ENCODE data around the gene LTBP2. TPM values are rescaled to one million over a fixed set of nuclear protein-coding genes. Genes with fewer than 3 reads are reported as not detected.

Gene LTBP2
- total and polyA plus RNA-seq, 2 of the 13 experiments (the other 11 are each of a cell fraction or from before 2014, with no cell fraction given): 0.20 to 0.41 TPM

DNA sequence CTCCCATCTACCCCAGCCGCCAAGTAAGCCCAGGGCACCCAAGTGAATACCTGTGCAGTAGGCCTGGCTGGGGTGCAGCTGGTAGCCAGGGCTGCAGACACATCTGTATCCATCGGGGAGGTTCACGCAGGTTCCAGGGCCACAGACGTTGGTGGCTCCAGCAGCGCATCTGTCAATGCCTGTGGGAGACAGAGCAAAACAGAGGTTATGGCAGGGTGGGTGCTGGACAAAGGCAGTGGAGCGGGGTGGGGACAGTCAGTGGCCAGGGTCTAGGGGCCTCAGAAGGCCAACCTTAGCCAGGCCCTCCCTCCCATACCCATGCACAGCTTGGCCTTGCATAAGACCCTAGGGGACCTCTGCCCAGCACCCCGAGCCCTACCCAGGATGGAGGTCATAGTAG, 89.3 kb downstream of the LTBP2 start:
- no peaks in the 10 kb centered on the region for H3K79me2 ChIP-seq (ENCODE audit: insufficient read depth, low read length)
- H3K4me2 ChIP-seq (ENCODE audit: low read depth, low read length): no peak overlapping the region
- H3K4me1 ChIP-seq (ENCODE audit: insufficient read depth, low read length): no peaks in the 10 kb centered on the region
- ATAC-seq (no peak), DNase-seq (ENCODE audit: low spot score) (no peak), FAIRE-seq (no peak)
- TF ChIP-seq NFKBIZ (CRISPR knock-in tag; IDR thresholded peaks at IDR 0.05): no peak
- TF ChIP-seq THAP11 (CRISPR knock-in tag; IDR thresholded peaks at IDR 0.05): no peak
- no peaks in the 10 kb centered on the region for H3K36me3 ChIP-seq (replicated peaks in 1 of 2; ENCODE audit: control insufficient read depth in 1 of 2, insufficient read depth in 2 of 2, low read length in 2 of 2)
- POLR2A ChIA-PET: no interaction called here
- in situ Hi-C loops (cut with HindIII; ENCODE audit: extremely low pct_ligation_motif_present, low pct_unique_long_range_greater_than_20kb) (no loop called here), intact Hi-C loops (cut with micrococcal nuclease; ENCODE audit: unreplicated experiment) (no loop called here)
- no peaks in the 10 kb centered on the region for H4K20me1 ChIP-seq (ENCODE audit: insufficient read depth, low read length)
- H3K9me3 ChIP-seq (ENCODE audit: low read length): no peaks in the 10 kb centered on the region
- no TSS peak for BruUV-seq (replicated peaks)
- no peak overlapping the region for H3K27ac ChIP-seq (ENCODE audit: extremely low read length, insufficient read depth, low read length)
- H3K9ac ChIP-seq (ENCODE audit: insufficient read depth, low read depth, low read length): no peak overlapping the region
- CTCF ChIA-PET (ENCODE audit: low intra/inter-chr PET ratio, low total read pairs): no interaction called here
- 53% methylated on average over 6 of the region's 7 CpGs for WGBS (ENCODE audit: low lambda C conversion rate)
- H3K27me3 ChIP-seq (ENCODE audit: control insufficient read depth in 1 of 2, insufficient read depth in 2 of 2, low read length in 2 of 2): peaks cover 2 to 33% of the 10 kb centered on the region in 2 experiments; a peak in 3 of 5 replicates
- no peak overlapping the region for H2AFZ ChIP-seq (ENCODE audit: low read length)
- no peak overlapping the region for H3K4me3 ChIP-seq (replicated peaks in 1 of 3; ENCODE audit: insufficient read depth in 1 of 3, low read depth in 2 of 3, low read length in 3 of 3)

DNA sequence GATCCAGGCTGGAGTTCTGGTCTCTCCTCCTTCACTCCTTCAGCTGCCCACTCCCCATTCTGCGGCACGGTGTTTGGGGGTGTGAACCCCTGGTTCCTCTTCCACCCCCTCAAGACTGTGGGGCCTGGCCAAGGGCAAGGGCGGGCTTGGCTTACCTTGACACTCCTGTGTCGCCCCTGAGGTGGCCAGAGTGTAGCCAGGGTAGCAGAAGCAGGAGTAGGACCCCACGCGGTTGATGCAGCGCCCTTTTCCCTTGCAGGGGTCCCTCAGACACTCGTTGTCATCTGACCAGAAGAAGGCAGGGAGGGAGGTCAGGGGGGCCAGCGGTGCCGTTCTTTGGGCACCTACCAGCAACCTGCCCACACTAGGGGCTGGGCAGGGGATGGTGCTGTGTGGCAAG, 90.3 kb downstream of the LTBP2 start:
- H3K79me2 ChIP-seq (ENCODE audit: insufficient read depth, low read length): no peaks in the 10 kb centered on the region
- WGBS (ENCODE audit: low lambda C conversion rate): 20% methylated on average over 10 of the region's 10 CpGs
- DNase-seq (ENCODE audit: low spot score) (no peak), ATAC-seq (no peak), FAIRE-seq (no peak)
- CTCF ChIA-PET (ENCODE audit: low intra/inter-chr PET ratio, low total read pairs): no interaction called here
- no peak overlapping the region for H2AFZ ChIP-seq (ENCODE audit: low read length)
- H3K4me3 ChIP-seq (replicated peaks in 1 of 3; ENCODE audit: insufficient read depth in 1 of 3, low read depth in 2 of 3, low read length in 3 of 3): no peak overlapping the region
- H3K4me2 ChIP-seq (ENCODE audit: low read depth, low read length): no peak overlapping the region
- no peaks in the 10 kb centered on the region for H4K20me1 ChIP-seq (ENCODE audit: insufficient read depth, low read length)
- peaks cover 2 to 24% of the 10 kb centered on the region in 2 experiments; a peak in 3 of 5 replicates for H3K27me3 ChIP-seq (ENCODE audit: control insufficient read depth in 1 of 2, insufficient read depth in 2 of 2, low read length in 2 of 2)
- POLR2A ChIA-PET: no interaction called here
- BruUV-seq (replicated peaks): no TSS peak
- no peaks in the 10 kb centered on the region for H3K36me3 ChIP-seq (replicated peaks in 1 of 2; ENCODE audit: control insufficient read depth in 1 of 2, insufficient read depth in 2 of 2, low read length in 2 of 2)
- no peaks in the 10 kb centered on the region for H3K9me3 ChIP-seq (ENCODE audit: low read length)
- TF ChIP-seq ZSCAN21 (CRISPR knock-in tag; IDR thresholded peaks at IDR 0.05; ENCODE audit: borderline replicate concordance) (no peak), ZBTB1 (CRISPR knock-in tag; IDR thresholded peaks at IDR 0.05; ENCODE audit: borderline replicate concordance) (no peak), ZNF335 (CRISPR knock-in tag; IDR thresholded peaks at IDR 0.05) (no peak), ZNF121 (CRISPR knock-in tag; IDR thresholded peaks at IDR 0.05) (no peak), ZNF20 (CRISPR knock-in tag; IDR thresholded peaks at IDR 0.05) (no peak), SNRNP70 (IDR thresholded peaks at IDR 0.05; ENCODE audit: low read depth, low read length) (no peak), PRPF4 (IDR thresholded peaks at IDR 0.05; ENCODE audit: low read depth, low read length, poor library complexity, severe bottlenecking) (no peak), JUN (CRISPR knock-in tag; IDR thresholded peaks at IDR 0.05) (no peak)
- TF ChIP-seq, protein P1, sequence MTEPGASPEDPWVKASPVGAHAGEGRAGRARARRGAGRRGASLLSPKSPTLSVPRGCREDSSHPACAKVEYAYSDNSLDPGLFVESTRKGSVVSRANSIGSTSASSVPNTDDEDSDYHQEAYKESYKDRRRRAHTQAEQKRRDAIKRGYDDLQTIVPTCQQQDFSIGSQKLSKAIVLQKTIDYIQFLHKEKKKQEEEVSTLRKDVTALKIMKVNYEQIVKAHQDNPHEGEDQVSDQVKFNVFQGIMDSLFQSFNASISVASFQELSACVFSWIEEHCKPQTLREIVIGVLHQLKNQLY (CRISPR knock-in tag; IDR thresholded peaks at IDR 0.05): no peak
- TF ChIP-seq, protein P2, sequence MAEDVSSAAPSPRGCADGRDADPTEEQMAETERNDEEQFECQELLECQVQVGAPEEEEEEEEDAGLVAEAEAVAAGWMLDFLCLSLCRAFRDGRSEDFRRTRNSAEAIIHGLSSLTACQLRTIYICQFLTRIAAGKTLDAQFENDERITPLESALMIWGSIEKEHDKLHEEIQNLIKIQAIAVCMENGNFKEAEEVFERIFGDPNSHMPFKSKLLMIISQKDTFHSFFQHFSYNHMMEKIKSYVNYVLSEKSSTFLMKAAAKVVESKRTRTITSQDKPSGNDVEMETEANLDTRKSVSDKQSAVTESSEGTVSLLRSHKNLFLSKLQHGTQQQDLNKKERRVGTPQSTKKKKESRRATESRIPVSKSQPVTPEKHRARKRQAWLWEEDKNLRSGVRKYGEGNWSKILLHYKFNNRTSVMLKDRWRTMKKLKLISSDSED (CRISPR knock-in tag; IDR thresholded peaks at IDR 0.05): no peak
- TF ChIP-seq, protein P3, sequence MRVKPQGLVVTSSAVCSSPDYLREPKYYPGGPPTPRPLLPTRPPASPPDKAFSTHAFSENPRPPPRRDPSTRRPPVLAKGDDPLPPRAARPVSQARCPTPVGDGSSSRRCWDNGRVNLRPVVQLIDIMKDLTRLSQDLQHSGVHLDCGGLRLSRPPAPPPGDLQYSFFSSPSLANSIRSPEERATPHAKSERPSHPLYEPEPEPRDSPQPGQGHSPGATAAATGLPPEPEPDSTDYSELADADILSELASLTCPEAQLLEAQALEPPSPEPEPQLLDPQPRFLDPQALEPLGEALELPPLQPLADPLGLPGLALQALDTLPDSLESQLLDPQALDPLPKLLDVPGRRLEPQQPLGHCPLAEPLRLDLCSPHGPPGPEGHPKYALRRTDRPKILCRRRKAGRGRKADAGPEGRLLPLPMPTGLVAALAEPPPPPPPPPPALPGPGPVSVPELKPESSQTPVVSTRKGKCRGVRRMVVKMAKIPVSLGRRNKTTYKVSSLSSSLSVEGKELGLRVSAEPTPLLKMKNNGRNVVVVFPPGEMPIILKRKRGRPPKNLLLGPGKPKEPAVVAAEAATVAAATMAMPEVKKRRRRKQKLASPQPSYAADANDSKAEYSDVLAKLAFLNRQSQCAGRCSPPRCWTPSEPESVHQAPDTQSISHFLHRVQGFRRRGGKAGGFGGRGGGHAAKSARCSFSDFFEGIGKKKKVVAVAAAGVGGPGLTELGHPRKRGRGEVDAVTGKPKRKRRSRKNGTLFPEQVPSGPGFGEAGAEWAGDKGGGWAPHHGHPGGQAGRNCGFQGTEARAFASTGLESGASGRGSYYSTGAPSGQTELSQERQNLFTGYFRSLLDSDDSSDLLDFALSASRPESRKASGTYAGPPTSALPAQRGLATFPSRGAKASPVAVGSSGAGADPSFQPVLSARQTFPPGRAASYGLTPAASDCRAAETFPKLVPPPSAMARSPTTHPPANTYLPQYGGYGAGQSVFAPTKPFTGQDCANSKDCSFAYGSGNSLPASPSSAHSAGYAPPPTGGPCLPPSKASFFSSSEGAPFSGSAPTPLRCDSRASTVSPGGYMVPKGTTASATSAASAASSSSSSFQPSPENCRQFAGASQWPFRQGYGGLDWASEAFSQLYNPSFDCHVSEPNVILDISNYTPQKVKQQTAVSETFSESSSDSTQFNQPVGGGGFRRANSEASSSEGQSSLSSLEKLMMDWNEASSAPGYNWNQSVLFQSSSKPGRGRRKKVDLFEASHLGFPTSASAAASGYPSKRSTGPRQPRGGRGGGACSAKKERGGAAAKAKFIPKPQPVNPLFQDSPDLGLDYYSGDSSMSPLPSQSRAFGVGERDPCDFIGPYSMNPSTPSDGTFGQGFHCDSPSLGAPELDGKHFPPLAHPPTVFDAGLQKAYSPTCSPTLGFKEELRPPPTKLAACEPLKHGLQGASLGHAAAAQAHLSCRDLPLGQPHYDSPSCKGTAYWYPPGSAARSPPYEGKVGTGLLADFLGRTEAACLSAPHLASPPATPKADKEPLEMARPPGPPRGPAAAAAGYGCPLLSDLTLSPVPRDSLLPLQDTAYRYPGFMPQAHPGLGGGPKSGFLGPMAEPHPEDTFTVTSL (CRISPR knock-in tag; IDR thresholded peaks at IDR 0.05; ENCODE audit: borderline replicate concordance): no peak
- intact Hi-C loops (cut with micrococcal nuclease; ENCODE audit: unreplicated experiment) (no loop called here), in situ Hi-C loops (cut with HindIII; ENCODE audit: extremely low pct_ligation_motif_present, low pct_unique_long_range_greater_than_20kb) (no loop called here)
- H3K27ac ChIP-seq (ENCODE audit: extremely low read length, insufficient read depth, low read length): no peak overlapping the region
- H3K4me1 ChIP-seq (ENCODE audit: insufficient read depth, low read length): peaks cover 7% of the 10 kb centered on the region
- no peak overlapping the region for H3K9ac ChIP-seq (ENCODE audit: insufficient read depth, low read depth, low read length)

All from HepG2 (cell line).